Heart right ventricle (tissue), 16 donors: ENCODE data around the gene RALGAPA2. TPM values are rescaled to one million over a fixed set of nuclear protein-coding genes. Genes with fewer than 3 reads are reported as not detected.

Experiments used
- ATAC-seq, 8 donors: fragments of 200-7000 bp; cut with Tn5 transposase; one replicate each; pipeline ENCODE4 v1.9.1; 2020; ENCODE audit warnings: mild to moderate bottlenecking in 8 of 8, moderate library complexity in 8 of 8, moderate number of reproducible peaks in 1 of 8
- DNase-seq, 2 donors: peaks; one replicate each; pipeline ENCODE4 v3.0.0-alpha.2; 2020
- H3K27ac ChIP-seq, 10 donors: fragments of 200-600 bp; sonication (generic) in 2 of 10; one replicate each; pipeline versions ENCODE4 v1.5.0 to v1.8.0; 2020 to 2022; ENCODE audit warnings: mild to moderate bottlenecking in 3 of 10
- H3K27me3 ChIP-seq, 7 donors: fragments of 200-600 bp; one replicate each; pipeline ENCODE4 v1.8.0; 2021 to 2022; ENCODE audit warnings: mild to moderate bottlenecking in 2 of 7
- H3K36me3 ChIP-seq, 9 donors: fragments of 200-600 bp; sonication (generic) in 1 of 9; one replicate each; pipeline versions ENCODE4 v1.5.0 to v1.8.0; 2020 to 2022; ENCODE audit warnings: mild to moderate bottlenecking in 2 of 9
- H3K4me1 ChIP-seq, 9 donors: fragments of 200-600 bp; sonication (generic) in 1 of 9; one replicate each; pipeline versions ENCODE4 v1.5.0 to v1.8.0; 2020 to 2022; ENCODE audit warnings: mild to moderate bottlenecking in 4 of 9
- H3K4me3 ChIP-seq, 10 donors: fragments of 200-600 bp; sonication (generic) in 2 of 10; one replicate each; pipeline versions ENCODE4 v1.5.0 to v1.8.0; 2020 to 2022; ENCODE audit warnings: mild to moderate bottlenecking in 7 of 10, moderate library complexity in 2 of 10
- H3K9me3 ChIP-seq, 11 donors: fragments of 200-600 bp in 10 of 11; sonication (generic) in 2 of 11; one replicate each; pipeline versions ENCODE4 v1.5.0 to v1.8.0; 2013 to 2022; ENCODE audit warnings: mild to moderate bottlenecking in 2 of 11, control low read depth in 1 of 11, moderate library complexity in 1 of 11
- WGBS, 2 donors: extraction: QIAGEN DNeasy Blood & Tissue Kit; methylation state at CpG; one replicate each; pipeline ENCODE4 v1.1.7; 2013; ENCODE audit warnings: inconsistent platforms in 1 of 2; 5-methylcytosine and 5-hydroxymethylcytosine counted together
- intact Hi-C, 10 donors: fragments of 100-400 bp; cut with DNase I; formaldehyde crosslinking; loops; one replicate each; pipeline versions ENCODE4 v1.11.1 to v1.14.2; 2022
- polyA plus RNA-seq, 2 donors: library from polyadenylated mRNA; stranded (reverse); fragments of 200-250 nt; gene quantifications; one replicate each; pipeline ENCODE4 v1.2.3, GENCODE V29; 2013
- total RNA-seq, 10 donors: library from RNA; stranded (reverse); fragmentation: NEBNext Ultra II Directional in 3 of 10; extraction: Animal tissue kit (Norgen Biotek cat#: 25700) in 3 of 10; gene quantifications; one replicate each; pipeline versions ENCODE4 v1.2.1 to v1.2.4, GENCODE V29; 2021 to 2023
- TF ChIP-seq, protein P1 (sequence below), 9 donors: fragments of 200-600 bp; sonication (generic) in 2 of 9; IDR thresholded peaks; one replicate each; pipeline versions ENCODE4 v1.5.0 to v1.8.0; 2021 to 2022; ENCODE audit warnings: antibody characterized with exemption in 9 of 9, mild to moderate bottlenecking in 5 of 9, moderate library complexity in 1 of 9
- donor health status: Arrhythmogenic right ventricular cardiomyopathy.
- donor health status: ischemic (EF 13 %, LVEDD 7.1; RV severe dilation, severe dysfunction).
- donor health status: healthy with polysubstance abuse.
- donor health status: DM: no; HTN: yes; CAD: no.
- donor health status: DM: no; HTN: no; CAD: no.
- donor health status: ischemic (EF 25% LVEDD 6.9; RV normal size, moderate dysfunction).
- donor health status: ischemic (EF 25% LVEDD 5.7; RV mildly dilated, moderate dysfunction).
- donor health status: healthy.
- donor health status: DM: yes; HTN: yes; CAD: no.
- donor health status: Ischemic cardiomyopathy.
- donor health status: ischemic (EF 35%, LVEDD 5.7; RV mildly dilated, moderate dysfunction).
- donor health status: nonischemic (EF 11% LVEDD 7.7; RV severe dilation, severe dysfunction).
- donor health status: DM: yes; HTN: yes; CAD: no.
- donor health status: PGD.
- donor health status: ischemic (EF 29% LVEDD 5.4; RV normal size, mild dysfunction).
- donor health status: nonischemic (EF 23%, LVEDD 6.1; RV moderate dilation, normal function).

Gene RALGAPA2
- total and polyA plus RNA-seq, 12 donors, result 4.1 to 26.8 (median 18.2) TPM

DNA sequence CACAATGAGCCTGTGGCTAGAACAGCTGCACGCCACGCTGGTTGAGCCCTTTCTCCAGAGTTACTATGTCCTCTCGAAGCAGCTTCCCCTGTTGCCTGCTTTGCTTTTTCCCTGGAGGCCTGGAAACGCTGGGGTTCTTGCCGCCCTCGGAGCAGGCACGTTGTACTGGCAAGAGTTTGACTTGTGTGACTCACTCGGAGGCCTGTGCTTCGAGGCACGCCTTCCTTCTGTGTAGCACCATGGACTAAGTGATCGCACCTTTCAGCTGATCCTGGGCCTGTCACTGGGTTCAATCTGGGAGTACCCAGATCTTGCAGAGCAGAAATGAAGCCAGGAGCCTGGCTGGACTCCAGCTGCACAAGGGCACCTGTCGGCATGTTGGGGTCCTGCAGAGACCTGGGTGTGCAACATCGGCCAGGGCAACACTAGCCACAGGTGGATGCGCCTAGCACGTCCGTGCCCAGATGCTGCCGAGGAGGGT, 339.3 kb downstream of the RALGAPA2 start:
- TF ChIP-seq, protein P1, sequence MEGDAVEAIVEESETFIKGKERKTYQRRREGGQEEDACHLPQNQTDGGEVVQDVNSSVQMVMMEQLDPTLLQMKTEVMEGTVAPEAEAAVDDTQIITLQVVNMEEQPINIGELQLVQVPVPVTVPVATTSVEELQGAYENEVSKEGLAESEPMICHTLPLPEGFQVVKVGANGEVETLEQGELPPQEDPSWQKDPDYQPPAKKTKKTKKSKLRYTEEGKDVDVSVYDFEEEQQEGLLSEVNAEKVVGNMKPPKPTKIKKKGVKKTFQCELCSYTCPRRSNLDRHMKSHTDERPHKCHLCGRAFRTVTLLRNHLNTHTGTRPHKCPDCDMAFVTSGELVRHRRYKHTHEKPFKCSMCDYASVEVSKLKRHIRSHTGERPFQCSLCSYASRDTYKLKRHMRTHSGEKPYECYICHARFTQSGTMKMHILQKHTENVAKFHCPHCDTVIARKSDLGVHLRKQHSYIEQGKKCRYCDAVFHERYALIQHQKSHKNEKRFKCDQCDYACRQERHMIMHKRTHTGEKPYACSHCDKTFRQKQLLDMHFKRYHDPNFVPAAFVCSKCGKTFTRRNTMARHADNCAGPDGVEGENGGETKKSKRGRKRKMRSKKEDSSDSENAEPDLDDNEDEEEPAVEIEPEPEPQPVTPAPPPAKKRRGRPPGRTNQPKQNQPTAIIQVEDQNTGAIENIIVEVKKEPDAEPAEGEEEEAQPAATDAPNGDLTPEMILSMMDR (IDR thresholded peaks at IDR 0.05), result no peak
- Histone ChIP-seq H3K27ac (no peak overlapping the region), H3K27me3 (peaks cover 10 to 89% (median 73%) of the 10 kb centered on the region in 7 donors), H3K4me1 (peaks cover 0 to 11% (median 4%) of the 10 kb centered on the region in 9 donors), H3K9me3 (no peaks in the 10 kb centered on the region), H3K36me3 (no peaks in the 10 kb centered on the region), H3K4me3 (no peak overlapping the region)
- DNase-seq (no peak), ATAC-seq (peak in 1 of 8 donors; percentile 22)
- intact Hi-C loops, result no loop called here
- WGBS, 2 donors, result 44 to 53% methylated on average over 17 of the region's 17 CpGs

DNA sequence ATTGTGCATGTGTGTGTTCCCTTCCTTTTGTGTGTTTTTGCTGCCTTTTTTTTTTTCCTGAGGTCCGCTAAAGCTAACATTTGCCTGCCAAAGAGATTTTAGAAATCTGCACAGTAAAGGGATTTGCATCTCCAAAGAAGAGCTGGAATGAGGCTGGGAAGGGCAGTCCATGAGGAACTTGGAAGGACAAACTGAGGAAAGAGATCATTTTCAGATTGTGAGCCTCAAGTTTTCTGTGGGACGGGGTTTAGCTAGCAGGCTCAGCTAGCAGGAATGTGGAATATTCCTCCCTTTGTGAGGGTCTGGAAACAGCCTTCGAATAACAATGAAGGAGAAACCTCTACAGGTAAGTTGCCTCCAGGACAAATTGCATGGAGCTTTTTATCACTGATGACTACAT, 340.8 kb downstream of the RALGAPA2 start:
- H3K27me3 ChIP-seq, result peaks cover 24 to 97% (median 85%) of the 10 kb centered on the region in 7 donors
- intact Hi-C loops, result no loop called here
- 9 to 16% methylated on average over 3 of the region's 3 CpGs for WGBS, 2 donors

DNA sequence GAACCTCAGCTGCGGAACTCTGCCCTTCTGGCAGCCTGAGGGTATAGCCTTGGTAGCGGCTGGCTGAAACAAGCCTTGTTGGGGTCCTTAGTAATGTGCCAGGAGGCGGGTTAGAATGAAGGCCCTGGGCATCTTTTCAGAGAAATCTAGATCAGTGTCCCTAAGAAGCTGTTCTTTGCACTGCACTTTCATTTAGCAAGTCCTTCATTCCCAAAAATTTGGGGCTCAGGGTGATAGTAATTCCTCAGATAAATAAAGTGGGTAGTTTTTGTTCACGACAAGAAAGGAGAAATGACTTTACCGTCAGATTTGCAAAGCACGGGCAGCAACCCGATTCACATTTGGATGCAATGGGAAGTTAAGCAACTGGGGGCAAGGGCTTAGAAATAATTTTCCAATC, 341.4 kb downstream of the RALGAPA2 start:
- 16 to 17% methylated on average over 7 of the region's 7 CpGs for WGBS, 2 donors

More for the DNA sequence above, 340.8 kb downstream of the RALGAPA2 start:
- Histone ChIP-seq H3K27ac (no peak overlapping the region), H3K4me1 (peaks cover 3 to 20% (median 12%) of the 10 kb centered on the region in 9 donors), H3K36me3 (no peaks in the 10 kb centered on the region), H3K9me3 (no peaks in the 10 kb centered on the region), H3K4me3 (no peak overlapping the region)
- ATAC-seq (no peak), DNase-seq (no peak)
- TF ChIP-seq, protein P1 (IDR thresholded peaks at IDR 0.05), result no peak

DNA sequence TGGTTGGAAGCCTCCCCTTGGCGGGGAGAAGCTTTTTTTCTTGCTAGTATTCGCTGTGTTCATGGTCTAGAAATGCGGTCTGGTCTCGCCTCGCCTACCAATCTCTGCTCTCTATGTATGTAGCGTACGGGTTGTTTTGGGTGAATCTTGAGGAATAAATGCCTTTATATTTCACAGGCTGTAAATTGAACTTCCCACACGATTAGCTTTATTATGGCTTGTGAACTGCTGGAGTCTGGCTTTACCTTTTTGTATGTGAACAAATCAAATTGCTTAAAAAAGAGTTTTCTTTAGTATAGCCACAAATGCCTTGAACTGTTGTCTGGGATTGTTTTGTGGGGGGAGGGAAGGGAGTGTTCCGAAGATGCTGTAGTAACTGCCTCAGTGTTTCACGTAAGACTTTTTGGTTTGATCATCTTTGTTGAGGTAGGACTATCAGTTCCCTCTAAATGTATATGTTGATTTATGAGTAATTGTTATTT, 342.3 kb downstream of the RALGAPA2 start:
- DNase-seq, result no peak
- H3K9me3 ChIP-seq, result no peaks in the 10 kb centered on the region
- peaks cover 33 to 99% (median 94%) of the 10 kb centered on the region in 7 donors for H3K27me3 ChIP-seq
- H3K4me1 ChIP-seq, result peaks cover 3 to 26% (median 12%) of the 10 kb centered on the region in 9 donors
- ATAC-seq, result no peak
- intact Hi-C loops, result no loop called here
- H3K36me3 ChIP-seq, result no peaks in the 10 kb centered on the region
- WGBS, 2 donors, result 8 to 10% methylated on average over 10 of the region's 10 CpGs
- peak overlapping the region in 1 of 10 donors; percentile 22 for H3K4me3 ChIP-seq
- no peak overlapping the region for H3K27ac ChIP-seq
- TF ChIP-seq, protein P1 (IDR thresholded peaks at IDR 0.05), result no peak

More for the DNA sequence above, 341.4 kb downstream of the RALGAPA2 start:
- TF ChIP-seq, protein P1 (IDR thresholded peaks at IDR 0.05), result no peak
- Histone ChIP-seq H3K4me3 (no peak overlapping the region), H3K27me3 (peaks cover 29 to 98% (median 91%) of the 10 kb centered on the region in 7 donors), H3K9me3 (no peaks in the 10 kb centered on the region), H3K4me1 (peaks cover 3 to 22% (median 12%) of the 10 kb centered on the region in 9 donors), H3K27ac (no peak overlapping the region), H3K36me3 (no peaks in the 10 kb centered on the region)
- no peak for ATAC-seq
- DNase-seq, result no peak
- intact Hi-C loops, result no loop called here
